Measurements from ENCODE around the gene PRDM8.

GRCh38 chr4:80243274-80244018, 46.1 kb downstream of the PRDM8 start:
- no peak for TF ChIP-seq CTCF (IDR thresholded peaks at IDR 0.05)
- no peak for TF ChIP-seq EZH2phosphoT487 (IDR thresholded peaks at IDR 0.05)

Measured in neural progenitor cell (in vitro differentiated cells).